ACC112 (cell line): ENCODE measurements around the gene SLC16A1.
A peak's percentile ranks its signal among the peaks of the same experiment; 100 is the strongest.

Source experiments
- H2AFZ ChIP-seq: fragments of 200-600 bp; sonication (generic); one replicate; pipeline ENCODE4 v1.6.0; 2017; ENCODE audit warnings: antibody characterized with exemption, low read length; ENCODE audit not compliant: unreplicated experiment
- H3K27ac ChIP-seq: fragments of 200-600 bp; sonication (generic); 2 replicates; pipeline ENCODE4 v1.5.1; 2014; ENCODE audit warnings: low read depth, mild to moderate bottlenecking, antibody characterized with exemption, low read length, moderate library complexity
- H3K27me3 ChIP-seq: fragments of 200-600 bp; sonication (generic); 2 replicates; pipeline ENCODE4 v1.6.1; 2014; ENCODE audit warnings: mild to moderate bottlenecking, antibody characterized with exemption, low read length, moderate library complexity, mixed read lengths; ENCODE audit not compliant: insufficient read depth
- H3K36me3 ChIP-seq: fragments of 200-600 bp; sonication (generic); 2 replicates; pipeline ENCODE4 v1.6.1; 2016; ENCODE audit warnings: mild to moderate bottlenecking, antibody characterized with exemption, low read length, moderate library complexity, mixed read lengths; ENCODE audit not compliant: insufficient read depth
- H3K4me1 ChIP-seq: fragments of 200-600 bp; sonication (generic); one replicate; pipeline ENCODE4 v1.6.1; 2016; ENCODE audit warnings: low read length, mixed read lengths; ENCODE audit not compliant: insufficient read depth, unreplicated experiment, control insufficient read depth
- H3K4me3 ChIP-seq: fragments of 200-600 bp; sonication (generic); 2 replicates; pipeline ENCODE4 v1.5.1; 2014; ENCODE audit warnings: mild to moderate bottlenecking, low read depth, low read length
- H3K79me2 ChIP-seq: fragments of 200-600 bp; sonication (generic); one replicate; pipeline ENCODE4 v1.6.0; 2016; ENCODE audit warnings: low read length; ENCODE audit not compliant: control insufficient read depth, unreplicated experiment, insufficient read depth

Gene SLC16A1

GRCh38 chr1:112882271-112882744, 73.7 kb downstream of the SLC16A1 start:
- peak overlapping the region; percentile 10 for H2AFZ ChIP-seq
- peaks cover 15% of the 10 kb centered on the region for H3K4me1 ChIP-seq
- no peaks in the 10 kb centered on the region for H3K27me3 ChIP-seq
- H3K27ac ChIP-seq, result no peak overlapping the region
- no peaks in the 10 kb centered on the region for H3K79me2 ChIP-seq
- H3K4me3 ChIP-seq, result no peak overlapping the region
- no peaks in the 10 kb centered on the region for H3K36me3 ChIP-seq

- Histone ChIP-seq H3K27ac (no peak overlapping the region), H2AFZ (no peak overlapping the region), H3K4me3 (no peak overlapping the region), H3K27me3 (no peaks in the 10 kb centered on the region), H3K4me1 (peaks cover 15% of the 10 kb centered on the region), H3K79me2 (no peaks in the 10 kb centered on the region), H3K36me3 (no peaks in the 10 kb centered on the region)
Measured at GRCh38 chr1:112881742-112882127, 74.3 kb downstream of the SLC16A1 start.

GRCh38 chr1:112879834-112880233, 76.2 kb downstream of the SLC16A1 start:
- H3K79me2 ChIP-seq, result no peaks in the 10 kb centered on the region
- H2AFZ ChIP-seq, result no peak overlapping the region
- H3K36me3 ChIP-seq, result no peaks in the 10 kb centered on the region
- no peaks in the 10 kb centered on the region for H3K27me3 ChIP-seq
- H3K4me1 ChIP-seq, result peaks cover 15% of the 10 kb centered on the region
- H3K27ac ChIP-seq, result no peak overlapping the region
- H3K4me3 ChIP-seq, result no peak overlapping the region

- Histone ChIP-seq H3K4me3 (no peak overlapping the region), H3K36me3 (no peaks in the 10 kb centered on the region), H3K79me2 (no peaks in the 10 kb centered on the region), H3K27me3 (no peaks in the 10 kb centered on the region), H3K27ac (no peak overlapping the region), H2AFZ (no peak overlapping the region), H3K4me1 (peaks cover 15% of the 10 kb centered on the region)
Measured at GRCh38 chr1:112878321-112878720, 77.7 kb downstream of the SLC16A1 start.

GRCh38 chr1:112877750-112878149, 78.2 kb downstream of the SLC16A1 start:
- Histone ChIP-seq H3K4me1 (peaks cover 15% of the 10 kb centered on the region), H3K27ac (no peak overlapping the region), H3K79me2 (no peaks in the 10 kb centered on the region), H3K36me3 (no peaks in the 10 kb centered on the region), H3K4me3 (no peak overlapping the region), H2AFZ (no peak overlapping the region), H3K27me3 (no peaks in the 10 kb centered on the region)

GRCh38 chr1:112876315-112876714, 79.7 kb downstream of the SLC16A1 start:
- Histone ChIP-seq H3K36me3 (no peaks in the 10 kb centered on the region), H3K4me3 (no peak overlapping the region), H3K4me1 (peaks cover 1% of the 10 kb centered on the region), H3K27me3 (no peaks in the 10 kb centered on the region), H3K27ac (no peak overlapping the region), H2AFZ (no peak overlapping the region), H3K79me2 (no peaks in the 10 kb centered on the region)

- Histone ChIP-seq H3K4me1 (peaks cover 11% of the 10 kb centered on the region), H3K79me2 (no peaks in the 10 kb centered on the region), H3K4me3 (no peak overlapping the region), H3K27me3 (no peaks in the 10 kb centered on the region), H3K27ac (no peak overlapping the region), H3K36me3 (no peaks in the 10 kb centered on the region), H2AFZ (no peak overlapping the region)
Measured at GRCh38 chr1:112872551-112872962, 83.4 kb downstream of the SLC16A1 start.

GRCh38 chr1:112870887-112871646, 84.9 kb downstream of the SLC16A1 start:
- Histone ChIP-seq H3K27ac (no peak overlapping the region), H3K36me3 (no peaks in the 10 kb centered on the region), H2AFZ (no peak overlapping the region), H3K4me1 (peaks cover 22% of the 10 kb centered on the region), H3K4me3 (no peak overlapping the region), H3K27me3 (no peaks in the 10 kb centered on the region), H3K79me2 (peaks cover 3% of the 10 kb centered on the region)

GRCh38 chr1:112869895-112870294, 86.1 kb downstream of the SLC16A1 start:
- Histone ChIP-seq H3K79me2 (peaks cover 3% of the 10 kb centered on the region), H3K36me3 (no peaks in the 10 kb centered on the region), H3K27me3 (no peaks in the 10 kb centered on the region), H3K4me1 (peaks cover 27% of the 10 kb centered on the region), H3K4me3 (no peak overlapping the region), H2AFZ (no peak overlapping the region), H3K27ac (no peak overlapping the region)

GRCh38 chr1:112868191-112868590, 87.8 kb downstream of the SLC16A1 start:
- H3K27ac ChIP-seq, result no peak overlapping the region
- H2AFZ ChIP-seq, result no peak overlapping the region
- no peak overlapping the region for H3K4me3 ChIP-seq
- peaks cover 27% of the 10 kb centered on the region for H3K4me1 ChIP-seq
- no peaks in the 10 kb centered on the region for H3K36me3 ChIP-seq
- no peaks in the 10 kb centered on the region for H3K27me3 ChIP-seq
- peaks cover 3% of the 10 kb centered on the region for H3K79me2 ChIP-seq

GRCh38 chr1:112866981-112867380, 89.0 kb downstream of the SLC16A1 start:
- Histone ChIP-seq H3K4me1 (peaks cover 27% of the 10 kb centered on the region), H3K79me2 (peaks cover 3% of the 10 kb centered on the region), H3K4me3 (no peak overlapping the region), H2AFZ (no peak overlapping the region), H3K27ac (peak overlapping the region; percentile 89), H3K36me3 (no peaks in the 10 kb centered on the region), H3K27me3 (no peaks in the 10 kb centered on the region)
